Upper lobe of left lung (tissue), 6 donors: ENCODE data around the gene ERG. TPM values are rescaled to one million over a fixed set of nuclear protein-coding genes. Genes with fewer than 3 reads are reported as not detected.

Experiments used
- ATAC-seq, 2 donors: fragments of 200-7000 bp; cut with Tn5 transposase; one replicate each; pipeline ENCODE4 v1.9.1; 2022; ENCODE audit warnings: mild to moderate bottlenecking in 2 of 2, moderate library complexity in 2 of 2; ENCODE audit not compliant: low FRiP score in 2 of 2
- DNase-seq, 2 donors: peaks; one replicate each; pipeline ENCODE4 v3.0.0-alpha.2; 2019 to 2020
- H3K27ac ChIP-seq, 4 donors: fragments of 200-600 bp; sonication (generic); one replicate each; pipeline ENCODE4 v1.5.1; 2016 to 2019
- H3K27me3 ChIP-seq, 4 donors: fragments of 200-600 bp; sonication (generic); one replicate each; pipeline ENCODE4 v1.5.1; 2017 to 2019
- H3K36me3 ChIP-seq, 4 donors: fragments of 200-600 bp; sonication (generic); one replicate each; pipeline ENCODE4 v1.5.1; 2016 to 2019
- H3K4me1 ChIP-seq, 4 donors: fragments of 200-600 bp; sonication (generic); one replicate each; pipeline ENCODE4 v1.5.1; 2018 to 2019
- H3K4me3 ChIP-seq, 4 donors: fragments of 200-600 bp; sonication (generic); one replicate each; pipeline ENCODE4 v1.5.1; 2017 to 2019; ENCODE audit warnings: mild to moderate bottlenecking in 2 of 4, moderate library complexity in 1 of 4
- H3K9me3 ChIP-seq, 4 donors: fragments of 200-600 bp; sonication (generic); one replicate each; pipeline ENCODE4 v1.5.1; 2018 to 2019
- CTCF ChIP-seq, 6 experiments: fragments of 450-650 bp in 4 of 6; fragments of 200-600 bp in 2 of 6; sonication (generic) in 2 of 6; IDR thresholded peaks; one replicate each; pipeline ENCODE4 v1.5.1; 2016 to 2019; ENCODE audit warnings: antibody characterized with exemption in 6 of 6
- EP300 ChIP-seq, 4 donors: sonication (generic); formaldehyde crosslinking; IDR thresholded peaks; one replicate each; pipeline ENCODE4 v1.5.1; 2017; ENCODE audit warnings: antibody characterized with exemption in 4 of 4, control low read depth in 2 of 4
- POLR2A ChIP-seq, 4 donors: fragments of 450-650 bp; IDR thresholded peaks; one replicate each; pipeline ENCODE4 v1.5.1; 2016 to 2017; ENCODE audit warnings: antibody characterized with exemption in 4 of 4, mild to moderate bottlenecking in 2 of 4
- POLR2AphosphoS5 ChIP-seq, 2 donors: sonication (generic); formaldehyde crosslinking; IDR thresholded peaks; one replicate each; pipeline ENCODE4 v1.5.1; 2017; ENCODE audit warnings: antibody characterized with exemption in 2 of 2
- WGBS, 2 donors: methylation state at CpG; one replicate each; pipeline ENCODE4 v1.1.5; 2017 to 2018; 5-methylcytosine and 5-hydroxymethylcytosine counted together
- total RNA-seq, 6 donors: library from RNA; depleted of rRNA in 4 of 6; stranded (reverse); fragments of >200 nt in 4 of 6; gene quantifications; one replicate each; pipeline versions ENCODE4 v1.1.0 to v1.2.1, GENCODE V29; 2016 to 2021
- donor health status: DM: no; HTN: no; CAD: no; lungs with moderate emphysema.
- donor health status: DM: no; HTN: yes; CAD: no; lungs with severe emphysema.

The ERG gene
- total RNA-seq, 6 donors from 2014 or later, result 14.7 to 38.9 (median 18.1) TPM

- Histone ChIP-seq H3K27ac (no peak overlapping the region), H3K36me3 (no peaks in the 10 kb centered on the region), H3K27me3 (no peaks in the 10 kb centered on the region), H3K4me1 (peaks cover 7 to 10% (median 8%) of the 10 kb centered on the region in 4 donors), H3K9me3 (no peaks in the 10 kb centered on the region), H3K4me3 (no peak overlapping the region)
- no peak for ATAC-seq
- no peak for TF ChIP-seq CTCF (IDR thresholded peaks at IDR 0.05)
- no peak for TF ChIP-seq POLR2AphosphoS5 (IDR thresholded peaks at IDR 0.05)
- no peak for TF ChIP-seq POLR2A (IDR thresholded peaks at IDR 0.05)
- TF ChIP-seq EP300 (IDR thresholded peaks at IDR 0.05), result no peak
- WGBS, 2 donors, result 81 to 83% methylated on average over 1 of the region's 1 CpG
- DNase-seq, result no peak
Observed at GRCh38 chr21:38511198-38511597, 12.9 kb upstream of the ERG start.

GRCh38 chr21:38507374-38507942, 9.2 kb upstream of the ERG start:
- Histone ChIP-seq H3K36me3 (no peaks in the 10 kb centered on the region), H3K4me3 (peak overlapping the region in 1 of 4 donors; percentile 45), H3K9me3 (no peaks in the 10 kb centered on the region), H3K27ac (no peak overlapping the region), H3K27me3 (no peaks in the 10 kb centered on the region), H3K4me1 (peaks cover 8 to 20% (median 15%) of the 10 kb centered on the region in 4 donors)
- no peak for DNase-seq
- TF ChIP-seq POLR2AphosphoS5 (IDR thresholded peaks at IDR 0.05) (no peak), POLR2A (IDR thresholded peaks at IDR 0.05) (no peak), EP300 (IDR thresholded peaks at IDR 0.05) (no peak), CTCF (IDR thresholded peaks at IDR 0.05) (no peak)
- no peak for ATAC-seq
- WGBS, 2 donors, result 65 to 79% methylated on average over 4 of the region's 4 CpGs

GRCh38 chr21:38506661-38507281, 8.5 kb upstream of the ERG start:
- no peaks in the 10 kb centered on the region for H3K27me3 ChIP-seq
- peak overlapping the region in 3 of 4 donors; percentile 5 to 45 (median 9) for H3K4me3 ChIP-seq
- TF ChIP-seq POLR2AphosphoS5 (IDR thresholded peaks at IDR 0.05) (peak in 1 of 2 donors; percentile 6), CTCF (IDR thresholded peaks at IDR 0.05) (no peak)
- no peaks in the 10 kb centered on the region for H3K36me3 ChIP-seq
- no peaks in the 10 kb centered on the region for H3K9me3 ChIP-seq
- DNase-seq (peak; percentile 45 to 52), ATAC-seq (peak in 1 of 2 donors; percentile 63)
- 47 to 50% methylated on average over 23 to 24 of the region's 24 CpGs for WGBS, 2 donors
- H3K27ac ChIP-seq, result no peak overlapping the region
- H3K4me1 ChIP-seq, result peaks cover 8 to 22% (median 16%) of the 10 kb centered on the region in 4 donors

- peak; percentile 88 to 90 for ATAC-seq
- H3K9me3 ChIP-seq, result no peaks in the 10 kb centered on the region
Observed at GRCh38 chr21:38505654-38506523, 7.6 kb upstream of the ERG start.

More at GRCh38 chr21:38505654-38506523, 7.6 kb upstream of the ERG start:
- Histone ChIP-seq H3K4me3 (peak overlapping the region in 3 of 4 donors; percentile 27 to 45 (median 31)), H3K4me1 (peaks cover 8 to 22% (median 16%) of the 10 kb centered on the region in 4 donors), H3K27me3 (no peaks in the 10 kb centered on the region), H3K36me3 (no peaks in the 10 kb centered on the region), H3K27ac (peak overlapping the region; percentile 21 to 81 (median 60))
- TF ChIP-seq EP300 (IDR thresholded peaks at IDR 0.05) (no peak), POLR2AphosphoS5 (IDR thresholded peaks at IDR 0.05) (no peak), CTCF (IDR thresholded peaks at IDR 0.05) (peak; percentile 18 to 58 (median 49))
- WGBS, 2 donors, result 29 to 31% methylated on average over 9 of the region's 9 CpGs
- peak in 1 of 2 donors; percentile 52 for DNase-seq
